NCI-H128 (cell line): ENCODE measurements around the gene COPZ2.
"Not testable (repeated sequence)": the region's sequence is repeated elsewhere in the genome, so short reads cannot be mapped to it uniquely, and the experiment has no call there.

Source experiments
- DNase-seq: peaks from one replicate; lab custom pipeline; 2025; ENCODE audit not compliant: unreplicated experiment; lab: John Stamatoyannopoulos, UW

The COPZ2 gene

DNA sequence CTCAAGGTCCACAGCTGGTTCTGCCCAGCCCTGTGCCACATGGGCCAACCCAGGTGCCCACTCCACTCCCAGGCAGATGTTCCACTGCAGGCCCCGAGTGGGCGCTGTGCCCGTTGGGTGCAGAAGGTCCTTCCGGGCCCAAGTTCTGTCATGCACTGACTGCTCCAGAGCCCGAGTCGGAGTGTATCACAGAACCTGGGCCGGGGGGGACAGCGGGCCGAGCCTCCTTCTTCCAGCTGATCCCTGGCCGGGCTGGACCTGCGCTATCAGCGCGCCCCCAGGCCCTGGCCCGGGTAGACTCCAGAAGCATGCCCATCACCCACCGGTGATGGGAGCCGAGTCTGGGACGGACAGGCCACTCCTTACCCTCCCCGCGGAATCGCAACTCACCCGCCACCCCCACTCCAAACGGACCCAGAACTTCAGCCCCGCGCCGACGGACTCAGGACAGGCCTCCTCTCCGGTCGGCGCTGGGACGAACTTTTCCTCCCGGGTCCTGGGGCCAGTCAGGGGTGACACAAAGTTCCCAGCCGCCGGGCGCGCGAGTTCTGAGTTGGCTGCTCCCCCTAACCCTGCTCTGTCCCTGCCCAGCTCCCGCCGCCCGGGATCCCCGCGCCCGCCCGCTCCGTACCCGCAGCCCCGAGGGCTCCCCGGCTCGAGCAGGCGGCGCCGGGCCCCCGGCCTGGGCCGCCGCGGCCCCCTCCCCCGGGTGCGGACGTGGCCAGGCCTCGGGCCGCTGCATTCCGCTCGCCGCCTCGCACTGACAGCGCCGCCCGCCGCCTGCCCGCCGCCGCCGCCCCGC is at the start of gene COPZ2:
TSS of gene COPZ2 (minus strand) at position 762 of the 802 bp plus-strand sequence. CDS start at position 742, 20 bp downstream.
- no peak for DNase-seq

- DNase-seq = no peak
Observed at GRCh38 chr17:48084932-48085331, 47.3 kb upstream of the COPZ2 start.

DNA sequence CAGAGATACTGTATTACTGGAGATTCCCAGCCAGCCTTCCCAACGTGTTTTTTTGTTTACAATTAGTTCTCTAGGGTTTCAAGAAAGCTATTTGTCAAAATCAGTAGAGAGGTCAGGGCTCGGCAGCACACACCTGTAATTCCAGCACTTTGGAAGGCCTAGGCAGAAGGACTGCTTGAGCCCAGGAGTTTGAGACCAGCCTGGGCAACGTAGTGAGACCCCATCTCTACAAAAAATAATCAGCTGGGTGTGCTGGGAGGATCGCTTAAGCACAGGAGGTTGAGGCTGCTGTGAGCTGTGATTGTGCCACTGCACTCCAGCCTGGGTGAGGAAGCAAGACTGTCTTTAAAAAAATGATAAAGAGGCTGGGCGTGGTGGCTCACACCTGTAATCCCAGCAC is 44.3 kb upstream of the COPZ2 start:
- DNase-seq = no peak

GRCh38 chr17:48077152-48077551 is 39.6 kb upstream of the COPZ2 start:
- DNase-seq = not testable (repeated sequence)

DNA sequence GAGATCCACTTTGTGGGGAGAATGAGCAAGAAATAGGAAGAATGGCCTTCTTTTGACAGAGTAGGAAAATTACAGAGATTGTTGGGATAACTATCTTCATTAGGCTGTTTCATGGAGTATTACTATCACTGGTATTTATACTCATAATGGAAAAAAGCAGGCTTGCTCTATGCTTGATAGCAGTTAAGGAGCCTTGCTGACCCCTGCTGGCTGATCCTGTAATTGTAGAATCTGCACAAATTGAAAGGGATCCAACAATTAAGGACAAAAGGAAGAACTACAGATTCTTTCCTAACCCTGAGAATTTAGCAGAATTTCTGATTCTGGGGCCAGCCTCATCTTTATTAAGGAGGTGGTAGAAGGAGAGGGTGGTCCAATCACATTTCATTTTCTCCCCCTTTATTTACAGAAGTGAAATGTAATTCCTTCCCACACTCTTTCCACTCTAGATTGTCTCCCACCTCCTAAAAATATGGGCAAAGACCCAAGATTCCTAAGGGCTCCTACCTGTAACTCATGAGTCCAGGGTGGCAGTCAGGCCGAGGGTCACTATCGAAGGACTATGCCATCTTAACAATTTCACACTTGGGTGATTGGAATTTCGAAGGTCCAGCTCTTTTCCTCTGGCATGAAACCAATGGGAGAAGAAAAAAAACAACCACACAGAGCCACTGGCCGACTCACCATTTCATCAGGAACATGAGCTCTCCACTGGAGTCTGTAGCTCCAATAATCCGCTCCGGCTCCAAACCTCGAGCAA is 36.9 kb upstream of the COPZ2 start:
- peak; percentile 17 for DNase-seq

DNA sequence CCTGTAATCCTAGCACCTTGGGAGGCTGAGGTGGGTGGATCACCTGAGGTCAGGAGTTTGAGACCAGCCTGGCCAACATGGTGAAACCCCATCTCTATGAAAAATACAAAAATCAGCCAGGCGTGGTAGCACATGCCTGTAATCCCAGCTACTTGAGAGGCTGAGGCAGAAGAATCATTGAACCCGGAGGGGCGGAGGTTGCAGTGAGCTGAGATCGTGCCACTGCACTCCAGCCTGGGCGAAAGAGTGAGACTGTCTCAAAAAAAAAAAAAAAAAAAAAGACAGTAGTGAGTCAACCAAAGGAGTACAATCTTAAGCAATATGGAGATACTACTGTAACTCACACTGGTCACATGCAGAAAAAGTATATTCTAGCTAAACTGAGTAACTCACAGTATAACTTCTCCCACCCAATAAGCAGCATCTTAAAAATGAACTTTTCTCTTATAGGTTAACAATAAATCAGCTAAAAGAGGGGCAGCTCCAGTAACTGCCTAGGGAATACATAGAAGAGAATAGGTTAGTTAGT is 36.0 kb upstream of the COPZ2 start:
- DNase-seq = not testable (repeated sequence)

DNA sequence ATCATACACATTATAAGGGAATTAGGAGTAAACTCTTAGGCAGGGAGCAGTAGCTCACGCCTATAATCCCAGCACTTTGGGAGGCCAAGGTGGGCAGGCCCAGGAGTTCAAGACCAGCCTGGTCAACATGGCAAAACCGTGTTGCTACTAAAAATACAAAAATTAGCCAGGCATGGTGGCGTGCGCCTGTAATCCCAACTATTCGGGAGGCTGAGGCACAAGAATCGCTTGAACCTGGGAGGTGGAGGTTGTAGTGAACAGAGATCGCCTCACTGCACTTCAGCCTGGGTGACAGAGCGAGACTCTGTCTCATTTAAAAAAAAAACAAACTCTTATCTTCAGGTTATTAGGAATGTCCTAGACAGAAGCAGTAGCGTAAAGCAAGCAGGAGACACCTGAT is 35.2 kb upstream of the COPZ2 start:
- DNase-seq = not testable (repeated sequence)

DNA sequence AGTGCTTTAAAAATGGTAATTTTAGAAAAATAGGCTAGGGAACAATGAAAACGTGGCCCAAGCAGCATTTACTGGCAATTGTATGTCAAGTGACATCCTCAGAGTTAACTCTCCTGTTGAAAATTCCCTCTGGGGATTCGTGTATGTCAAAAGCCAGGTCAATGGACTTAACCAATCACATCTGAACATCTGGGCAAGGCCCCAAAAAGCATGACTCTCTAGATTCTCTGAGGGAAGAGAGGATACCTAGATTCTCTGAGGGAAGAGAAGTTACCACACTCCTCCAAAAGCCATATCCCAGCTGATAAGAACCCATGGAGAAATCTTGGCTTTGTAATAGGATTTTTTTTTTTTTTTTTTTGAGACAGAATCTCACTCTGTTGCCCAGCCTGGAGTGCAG is 34.1 kb upstream of the COPZ2 start:
- DNase-seq = no peak

GRCh38 chr17:48070195-48070594 is 32.6 kb upstream of the COPZ2 start:
- DNase-seq = no peak

- no peak for DNase-seq
Observed at GRCh38 chr17:48068491-48068961, 30.9 kb upstream of the COPZ2 start.

- not testable (repeated sequence) for DNase-seq
Observed at GRCh38 chr17:48067808-48068207, 30.2 kb upstream of the COPZ2 start.

GRCh38 chr17:48067245-48067644 is 29.6 kb upstream of the COPZ2 start:
- no peak for DNase-seq

GRCh38 chr17:48066656-48067055 is 29.1 kb upstream of the COPZ2 start:
- DNase-seq = no peak

GRCh38 chr17:48066192-48066591 is 28.6 kb upstream of the COPZ2 start:
- no peak for DNase-seq

GRCh38 chr17:48064638-48065037 is 27.0 kb upstream of the COPZ2 start:
- DNase-seq = no peak

GRCh38 chr17:48062273-48062672 is 24.7 kb upstream of the COPZ2 start:
- DNase-seq = no peak

GRCh38 chr17:48060249-48060648 is 22.7 kb upstream of the COPZ2 start:
- no peak for DNase-seq

DNA sequence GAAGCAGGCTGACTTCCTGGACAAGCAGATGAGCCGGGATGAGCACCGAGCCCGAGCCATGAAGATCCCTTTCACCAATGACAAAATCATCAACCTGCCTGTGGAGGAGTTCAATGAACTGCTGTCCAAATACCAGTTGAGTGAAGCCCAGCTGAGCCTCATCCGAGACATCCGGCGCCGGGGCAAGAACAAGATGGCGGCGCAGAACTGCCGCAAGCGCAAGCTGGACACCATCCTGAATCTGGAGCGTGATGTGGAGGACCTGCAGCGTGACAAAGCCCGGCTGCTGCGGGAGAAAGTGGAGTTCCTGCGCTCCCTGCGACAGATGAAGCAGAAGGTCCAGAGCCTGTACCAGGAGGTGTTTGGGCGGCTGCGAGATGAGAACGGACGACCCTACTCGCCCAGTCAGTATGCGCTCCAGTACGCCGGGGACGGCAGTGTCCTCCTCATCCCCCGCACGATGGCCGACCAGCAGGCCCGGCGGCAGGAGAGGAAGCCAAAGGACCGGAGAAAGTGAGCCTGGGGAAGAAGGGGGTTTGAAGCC is 21.6 kb upstream of the COPZ2 start:
- DNase-seq = no peak

DNA sequence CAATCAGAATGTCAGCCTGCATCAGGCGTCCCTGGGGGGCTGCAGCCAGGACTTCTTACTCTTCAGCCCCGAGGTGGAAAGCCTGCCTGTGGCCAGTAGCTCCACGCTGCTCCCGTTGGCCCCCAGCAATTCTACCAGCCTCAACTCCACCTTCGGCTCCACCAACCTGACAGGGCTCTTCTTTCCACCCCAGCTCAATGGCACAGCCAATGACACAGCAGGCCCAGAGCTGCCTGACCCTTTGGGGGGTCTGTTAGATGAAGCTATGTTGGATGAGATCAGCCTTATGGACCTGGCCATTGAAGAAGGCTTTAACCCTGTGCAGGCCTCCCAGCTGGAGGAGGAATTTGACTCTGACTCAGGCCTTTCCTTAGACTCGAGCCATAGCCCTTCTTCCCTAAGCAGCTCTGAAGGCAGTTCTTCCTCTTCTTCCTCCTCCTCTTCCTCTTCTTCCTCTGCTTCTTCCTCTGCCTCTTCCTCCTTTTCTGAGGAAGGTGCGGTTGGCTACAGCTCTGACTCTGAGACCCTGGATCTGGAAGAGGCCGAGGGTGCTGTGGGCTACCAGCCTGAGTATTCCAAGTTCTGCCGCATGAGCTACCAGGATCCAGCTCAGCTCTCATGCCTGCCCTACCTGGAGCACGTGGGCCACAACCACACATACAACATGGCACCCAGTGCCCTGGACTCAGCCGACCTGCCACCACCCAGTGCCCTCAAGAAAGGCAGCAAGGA is 21.0 kb upstream of the COPZ2 start:
- DNase-seq = no peak

- no peak for DNase-seq
Observed at GRCh38 chr17:48057626-48058025, 20.0 kb upstream of the COPZ2 start.

DNA sequence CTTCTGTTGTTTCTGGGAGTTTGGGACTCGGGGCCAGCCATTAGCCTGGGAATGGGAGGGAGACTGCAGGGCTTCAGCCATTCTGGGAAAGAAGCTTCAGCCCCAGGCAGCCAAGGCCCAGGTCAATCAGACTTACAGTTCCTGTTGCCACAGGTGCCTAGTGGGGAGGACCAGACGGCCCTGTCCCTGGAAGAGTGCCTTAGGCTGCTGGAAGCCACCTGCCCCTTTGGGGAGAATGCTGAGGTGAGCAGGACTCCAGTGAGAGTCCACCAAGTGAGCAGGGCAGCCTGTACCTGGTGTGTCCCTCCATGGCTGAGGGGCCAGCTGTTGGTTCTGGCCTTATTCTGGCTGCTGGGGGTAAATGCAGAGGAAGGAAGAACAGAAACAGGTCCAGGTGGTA is 19.3 kb upstream of the COPZ2 start:
- no peak for DNase-seq
